HG02623 (cell line): ENCODE data around the gene COG3.
"Not testable (repeated sequence)": the region's sequence is repeated elsewhere in the genome, so short reads cannot be mapped to it uniquely, and the experiment has no call there.

Source experiments
- ATAC-seq: cut with Tn5 transposase; IDR thresholded peaks from one replicate; pipeline ENCODE4 v1.9.1; 2021; ENCODE audit warnings: moderate library complexity; ENCODE audit not compliant: unreplicated experiment

COG3 gene

GRCh38 chr13:45464687-45465453 is at the start of gene COG3:
Gene COG3, plus strand, starts transcription at chr13:45464939. Its CDS starts 98 bp downstream, at chr13:45465037.
- peak; percentile 92 for ATAC-seq

GRCh38 chr13:45415112-45415511 is 49.6 kb upstream of the COG3 start:
- no peak for ATAC-seq

- no peak for ATAC-seq
Observed at GRCh38 chr13:45416516-45417128, 48.1 kb upstream of the COG3 start.

GRCh38 chr13:45417790-45418534 is 46.8 kb upstream of the COG3 start, which contains the start of gene SLC25A30:
Gene SLC25A30, minus strand, starts transcription at chr13:45418373. Its CDS starts 6,948 bp downstream, at chr13:45411425.
- peak; percentile 91 for ATAC-seq

GRCh38 chr13:45419389-45419788 is 45.4 kb upstream of the COG3 start:
- ATAC-seq, result not testable (repeated sequence)

- no peak for ATAC-seq
Observed at GRCh38 chr13:45419945-45420344, 44.8 kb upstream of the COG3 start.

GRCh38 chr13:45422731-45423292 is 41.9 kb upstream of the COG3 start:
- no peak for ATAC-seq

GRCh38 chr13:45426056-45426841 is 38.5 kb upstream of the COG3 start:
- not testable (repeated sequence) for ATAC-seq

- no peak for ATAC-seq
Observed at GRCh38 chr13:45432737-45433380, 31.9 kb upstream of the COG3 start.

- no peak for ATAC-seq
Observed at GRCh38 chr13:45433381-45433790, 31.4 kb upstream of the COG3 start.

GRCh38 chr13:45434556-45435371 is 30.0 kb upstream of the COG3 start:
- ATAC-seq, result no peak

GRCh38 chr13:45436332-45436731 is 28.4 kb upstream of the COG3 start:
- no peak for ATAC-seq

- no peak for ATAC-seq
Observed at GRCh38 chr13:45436953-45437352, 27.8 kb upstream of the COG3 start.

- ATAC-seq, result no peak
Observed at GRCh38 chr13:45437947-45438346, 26.8 kb upstream of the COG3 start.

- no peak for ATAC-seq
Observed at GRCh38 chr13:45439008-45439407, 25.7 kb upstream of the COG3 start.

- no peak for ATAC-seq
Observed at GRCh38 chr13:45439781-45440462, 24.8 kb upstream of the COG3 start.

- peak; percentile 52 for ATAC-seq
Observed at GRCh38 chr13:45441633-45442032, 23.1 kb upstream of the COG3 start.

- no peak for ATAC-seq
Observed at GRCh38 chr13:45445053-45445452, 19.7 kb upstream of the COG3 start.

GRCh38 chr13:45446181-45446580 is 18.6 kb upstream of the COG3 start:
- ATAC-seq, result no peak
